ENCODE data around the gene RESP18.

DNA sequence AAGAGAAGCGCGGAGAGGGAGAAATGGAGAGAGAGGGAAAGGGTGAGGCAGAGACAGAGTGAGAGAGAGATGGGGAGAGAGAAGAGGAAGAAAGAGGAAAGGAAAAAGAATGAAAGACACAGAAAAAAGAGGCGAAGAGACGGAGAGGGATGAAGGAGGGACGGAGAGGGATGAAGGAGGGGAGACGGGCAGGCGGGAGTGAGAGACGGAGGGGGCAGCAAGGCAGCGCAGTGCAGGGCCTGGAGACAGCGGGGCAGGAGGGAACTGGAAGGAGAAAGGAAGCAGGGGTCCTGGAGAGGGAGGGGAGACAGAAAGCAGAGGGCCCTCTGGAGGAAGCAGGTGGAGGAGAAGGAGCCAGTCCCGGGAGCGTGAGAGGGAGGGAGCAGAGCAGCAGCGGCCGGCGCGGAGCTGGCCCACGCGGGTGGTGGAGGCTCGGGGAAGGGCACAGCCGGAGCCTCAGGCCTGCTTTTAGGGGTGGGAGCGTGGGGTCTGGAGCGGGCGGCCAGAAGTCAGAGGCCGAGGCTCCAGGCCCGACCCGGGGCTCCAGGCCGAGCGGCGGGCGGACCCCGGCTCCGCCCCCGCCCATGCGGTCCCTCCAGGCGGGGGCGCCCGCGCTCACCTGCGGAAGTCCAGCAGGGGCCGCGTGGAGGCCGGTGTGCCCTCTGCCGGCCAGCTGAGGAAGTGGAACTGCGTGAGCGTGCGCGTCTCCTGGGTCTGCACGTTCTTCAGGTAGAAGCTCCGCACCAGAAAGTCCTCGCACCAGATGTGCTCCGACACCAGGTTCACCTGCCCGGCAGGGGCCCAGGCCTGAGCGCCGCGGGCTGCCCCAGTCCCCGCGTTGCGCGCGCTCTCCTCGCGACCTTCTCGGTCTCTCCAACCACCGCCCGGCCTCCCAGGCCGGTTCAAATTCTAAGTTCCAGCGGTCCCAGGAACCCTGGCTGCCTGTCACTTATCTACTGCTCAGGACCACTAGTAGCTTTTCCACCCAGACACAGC lies 37.9 kb downstream of the RESP18 start:
- TF ChIP-seq, protein P1, sequence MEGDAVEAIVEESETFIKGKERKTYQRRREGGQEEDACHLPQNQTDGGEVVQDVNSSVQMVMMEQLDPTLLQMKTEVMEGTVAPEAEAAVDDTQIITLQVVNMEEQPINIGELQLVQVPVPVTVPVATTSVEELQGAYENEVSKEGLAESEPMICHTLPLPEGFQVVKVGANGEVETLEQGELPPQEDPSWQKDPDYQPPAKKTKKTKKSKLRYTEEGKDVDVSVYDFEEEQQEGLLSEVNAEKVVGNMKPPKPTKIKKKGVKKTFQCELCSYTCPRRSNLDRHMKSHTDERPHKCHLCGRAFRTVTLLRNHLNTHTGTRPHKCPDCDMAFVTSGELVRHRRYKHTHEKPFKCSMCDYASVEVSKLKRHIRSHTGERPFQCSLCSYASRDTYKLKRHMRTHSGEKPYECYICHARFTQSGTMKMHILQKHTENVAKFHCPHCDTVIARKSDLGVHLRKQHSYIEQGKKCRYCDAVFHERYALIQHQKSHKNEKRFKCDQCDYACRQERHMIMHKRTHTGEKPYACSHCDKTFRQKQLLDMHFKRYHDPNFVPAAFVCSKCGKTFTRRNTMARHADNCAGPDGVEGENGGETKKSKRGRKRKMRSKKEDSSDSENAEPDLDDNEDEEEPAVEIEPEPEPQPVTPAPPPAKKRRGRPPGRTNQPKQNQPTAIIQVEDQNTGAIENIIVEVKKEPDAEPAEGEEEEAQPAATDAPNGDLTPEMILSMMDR (IDR thresholded peaks at IDR 0.05): peak; percentile 84
- TF ChIP-seq TAF1 (IDR thresholded peaks at IDR 0.05; ENCODE audit: borderline replicate concordance, low read depth, low read length): no peak
- TF ChIP-seq, protein P2, sequence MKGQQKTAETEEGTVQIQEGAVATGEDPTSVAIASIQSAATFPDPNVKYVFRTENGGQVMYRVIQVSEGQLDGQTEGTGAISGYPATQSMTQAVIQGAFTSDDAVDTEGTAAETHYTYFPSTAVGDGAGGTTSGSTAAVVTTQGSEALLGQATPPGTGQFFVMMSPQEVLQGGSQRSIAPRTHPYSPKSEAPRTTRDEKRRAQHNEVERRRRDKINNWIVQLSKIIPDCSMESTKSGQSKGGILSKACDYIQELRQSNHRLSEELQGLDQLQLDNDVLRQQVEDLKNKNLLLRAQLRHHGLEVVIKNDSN (IDR thresholded peaks at IDR 0.05; ENCODE audit: borderline replicate concordance, low read depth): no peak
- no peak for TF ChIP-seq FOSL2 (IDR thresholded peaks at IDR 0.05; ENCODE audit: borderline replicate concordance, low read depth)
- TF ChIP-seq, protein P3, sequence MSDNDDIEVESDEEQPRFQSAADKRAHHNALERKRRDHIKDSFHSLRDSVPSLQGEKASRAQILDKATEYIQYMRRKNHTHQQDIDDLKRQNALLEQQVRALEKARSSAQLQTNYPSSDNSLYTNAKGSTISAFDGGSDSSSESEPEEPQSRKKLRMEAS (IDR thresholded peaks at IDR 0.05; ENCODE audit: low read depth): peak; percentile 80
- no peak for TF ChIP-seq EZH2phosphoT487 (IDR thresholded peaks at IDR 0.05; ENCODE audit: borderline replicate concordance, low read depth)
- no peak for TF ChIP-seq POLR2AphosphoS5 (IDR thresholded peaks at IDR 0.05; ENCODE audit: low read depth, low read length)
- no peak for TF ChIP-seq EP300 (IDR thresholded peaks at IDR 0.05; ENCODE audit: borderline replicate concordance in 1 of 2, low read depth in 1 of 2, low read length in 1 of 2)
- peak; percentile 40 for TF ChIP-seq NRF1 (IDR thresholded peaks at IDR 0.05; ENCODE audit: low read depth, low read length)
- TF ChIP-seq YY1 (IDR thresholded peaks at IDR 0.05; ENCODE audit: low read depth): no peak
- TF ChIP-seq, protein P4, sequence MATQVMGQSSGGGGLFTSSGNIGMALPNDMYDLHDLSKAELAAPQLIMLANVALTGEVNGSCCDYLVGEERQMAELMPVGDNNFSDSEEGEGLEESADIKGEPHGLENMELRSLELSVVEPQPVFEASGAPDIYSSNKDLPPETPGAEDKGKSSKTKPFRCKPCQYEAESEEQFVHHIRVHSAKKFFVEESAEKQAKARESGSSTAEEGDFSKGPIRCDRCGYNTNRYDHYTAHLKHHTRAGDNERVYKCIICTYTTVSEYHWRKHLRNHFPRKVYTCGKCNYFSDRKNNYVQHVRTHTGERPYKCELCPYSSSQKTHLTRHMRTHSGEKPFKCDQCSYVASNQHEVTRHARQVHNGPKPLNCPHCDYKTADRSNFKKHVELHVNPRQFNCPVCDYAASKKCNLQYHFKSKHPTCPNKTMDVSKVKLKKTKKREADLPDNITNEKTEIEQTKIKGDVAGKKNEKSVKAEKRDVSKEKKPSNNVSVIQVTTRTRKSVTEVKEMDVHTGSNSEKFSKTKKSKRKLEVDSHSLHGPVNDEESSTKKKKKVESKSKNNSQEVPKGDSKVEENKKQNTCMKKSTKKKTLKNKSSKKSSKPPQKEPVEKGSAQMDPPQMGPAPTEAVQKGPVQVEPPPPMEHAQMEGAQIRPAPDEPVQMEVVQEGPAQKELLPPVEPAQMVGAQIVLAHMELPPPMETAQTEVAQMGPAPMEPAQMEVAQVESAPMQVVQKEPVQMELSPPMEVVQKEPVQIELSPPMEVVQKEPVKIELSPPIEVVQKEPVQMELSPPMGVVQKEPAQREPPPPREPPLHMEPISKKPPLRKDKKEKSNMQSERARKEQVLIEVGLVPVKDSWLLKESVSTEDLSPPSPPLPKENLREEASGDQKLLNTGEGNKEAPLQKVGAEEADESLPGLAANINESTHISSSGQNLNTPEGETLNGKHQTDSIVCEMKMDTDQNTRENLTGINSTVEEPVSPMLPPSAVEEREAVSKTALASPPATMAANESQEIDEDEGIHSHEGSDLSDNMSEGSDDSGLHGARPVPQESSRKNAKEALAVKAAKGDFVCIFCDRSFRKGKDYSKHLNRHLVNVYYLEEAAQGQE (IDR thresholded peaks at IDR 0.05; ENCODE audit: low read depth, low read length): peak; percentile 56; the same call in 1 of the 2 replicates
- TF ChIP-seq, protein P5, sequence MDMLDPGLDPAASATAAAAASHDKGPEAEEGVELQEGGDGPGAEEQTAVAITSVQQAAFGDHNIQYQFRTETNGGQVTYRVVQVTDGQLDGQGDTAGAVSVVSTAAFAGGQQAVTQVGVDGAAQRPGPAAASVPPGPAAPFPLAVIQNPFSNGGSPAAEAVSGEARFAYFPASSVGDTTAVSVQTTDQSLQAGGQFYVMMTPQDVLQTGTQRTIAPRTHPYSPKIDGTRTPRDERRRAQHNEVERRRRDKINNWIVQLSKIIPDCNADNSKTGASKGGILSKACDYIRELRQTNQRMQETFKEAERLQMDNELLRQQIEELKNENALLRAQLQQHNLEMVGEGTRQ (IDR thresholded peaks at IDR 0.05; ENCODE audit: borderline replicate concordance, low read depth, low read length): no peak
- 0 out of 2 replicates have a peak, but pooled peaks have one; percentile 54 for TF ChIP-seq RFX5 (IDR thresholded peaks at IDR 0.05; ENCODE audit: low read length)
- no peak for TF ChIP-seq JUND (IDR thresholded peaks at IDR 0.05)

Data from SK-N-SH (cell line).